Liver (tissue), 9 donors: Measurements from ENCODE around the gene NEURL1. TPM values are rescaled to one million over a fixed set of nuclear protein-coding genes. Genes with fewer than 3 reads are reported as not detected.

ENCODE experiments used
- DNase-seq: peaks from one replicate; pipeline ENCODE4 v3.0.0-alpha.2; 2017; ENCODE audit warnings: low spot score
- H3K27ac ChIP-seq, 2 donors: one replicate each; pipeline ENCODE4 v1.7.0; 2013; ENCODE audit warnings: inconsistent platforms in 2 of 2, low read length in 2 of 2, control low read depth in 1 of 2, low read depth in 1 of 2, mild to moderate bottlenecking in 1 of 2
- H3K27me3 ChIP-seq, 4 donors: one replicate each; pipeline versions ENCODE4 v1.6.1 to v1.7.0; 2013; ENCODE audit warnings: low read length in 3 of 4, inconsistent platforms in 1 of 4, mild to moderate bottlenecking in 1 of 4, moderate library complexity in 1 of 4; ENCODE audit not compliant: control insufficient read depth in 4 of 4, insufficient read depth in 4 of 4
- H3K36me3 ChIP-seq, 4 donors: one replicate each; pipeline versions ENCODE4 v1.6.1 to v1.7.0; 2013; ENCODE audit warnings: low read length in 3 of 4, mild to moderate bottlenecking in 3 of 4, low read depth in 1 of 4, moderate library complexity in 1 of 4; ENCODE audit not compliant: control insufficient read depth in 4 of 4, insufficient read depth in 3 of 4
- H3K4me1 ChIP-seq, 4 donors: one replicate each; pipeline versions ENCODE4 v1.6.1 to v1.7.0; 2013; ENCODE audit warnings: low read length in 3 of 4, mild to moderate bottlenecking in 3 of 4, moderate library complexity in 1 of 4; ENCODE audit not compliant: control insufficient read depth in 4 of 4, insufficient read depth in 4 of 4
- H3K4me3 ChIP-seq, 3 donors: one replicate each; pipeline versions ENCODE4 v1.6.1 to v1.7.0; 2013; ENCODE audit warnings: low read length in 3 of 3, control low read depth in 1 of 3, low read depth in 1 of 3, mild to moderate bottlenecking in 1 of 3
- H3K9ac ChIP-seq, 2 donors: one replicate each; pipeline ENCODE4 v1.7.0; 2013; ENCODE audit warnings: low read length in 2 of 2, mild to moderate bottlenecking in 2 of 2, moderate library complexity in 2 of 2, control low read depth in 1 of 2, low read depth in 1 of 2
- H3K9me3 ChIP-seq, 4 donors: one replicate each; pipeline versions ENCODE4 v1.6.1 to v1.7.0; 2013; ENCODE audit warnings: low read length in 3 of 4; ENCODE audit not compliant: control insufficient read depth in 4 of 4
- EGR1 ChIP-seq, 2 donors: IDR thresholded peaks; 2 replicates each; pipeline ENCODE4 v1.6.1; 2016 to 2018; ENCODE audit warnings: antibody characterized with exemption in 2 of 2, low read depth in 2 of 2
- FOXA1 ChIP-seq: IDR thresholded peaks from 2 replicates; pipeline ENCODE4 v1.6.1; 2016; ENCODE audit warnings: antibody characterized with exemption
- FOXA2 ChIP-seq: IDR thresholded peaks from 2 replicates; pipeline ENCODE4 v1.6.1; 2016; ENCODE audit warnings: antibody characterized with exemption
- GABPA ChIP-seq, 2 donors: IDR thresholded peaks in 1 of 2; conservative IDR thresholded peaks in 1 of 2; 2 replicates each; pipeline ENCODE4 v1.6.1; 2016; ENCODE audit warnings: antibody characterized with exemption in 2 of 2, mild to moderate bottlenecking in 1 of 2, moderate library complexity in 1 of 2
- JUND ChIP-seq, 2 donors: IDR thresholded peaks; 2 replicates each; pipeline ENCODE4 v1.6.1; 2016; ENCODE audit warnings: antibody characterized with exemption in 2 of 2
- NR2F2 ChIP-seq: IDR thresholded peaks from 2 replicates; pipeline ENCODE4 v1.6.1; 2016; ENCODE audit warnings: antibody characterized with exemption
- RAD21 ChIP-seq, 2 donors: IDR thresholded peaks; 2 replicates each; pipeline ENCODE4 v1.6.1; 2016; ENCODE audit warnings: antibody characterized with exemption in 2 of 2, mild to moderate bottlenecking in 2 of 2
- RXRA ChIP-seq, 2 donors: IDR thresholded peaks; 2 replicates each; pipeline ENCODE4 v1.6.1; 2017 to 2018; ENCODE audit warnings: antibody characterized with exemption in 2 of 2, mild to moderate bottlenecking in 1 of 2
- SP1 ChIP-seq: IDR thresholded peaks from 2 replicates; pipeline ENCODE4 v1.6.1; 2018; ENCODE audit warnings: antibody characterized with exemption, mild to moderate bottlenecking
- YY1 ChIP-seq: IDR thresholded peaks from 2 replicates; pipeline ENCODE4 v1.6.1; 2016; ENCODE audit warnings: antibody characterized with exemption, mild to moderate bottlenecking
- WGBS: extraction: QIAGEN DNeasy Blood & Tissue Kit; methylation state at CpG from one replicate; pipeline ENCODE4 v1.1.7; 2013; 5-methylcytosine and 5-hydroxymethylcytosine counted together
- polyA plus RNA-seq, 2 donors: library from polyadenylated mRNA; stranded (reverse) in 1 of 2; unstranded in 1 of 2; fragments of 200-250 nt in 1 of 2; fragments of >200 nt in 1 of 2; fragmentation: Nextera tagmentation in 1 of 2; extraction: Ambion mirVana in 1 of 2; gene quantifications; one replicate each; pipeline versions ENCODE4 v1.2.1 to v1.2.3, GENCODE V29; 2013 to 2015
- total RNA-seq, 2 donors: library from RNA; depleted of rRNA; stranded (reverse); fragments of >200 nt; gene quantifications; one replicate each; pipeline ENCODE4 v1.2.3, GENCODE V29; 2014
- TF ChIP-seq, protein P1 (sequence below): IDR thresholded peaks from 2 replicates; pipeline ENCODE4 v1.6.1; 2016; ENCODE audit warnings: antibody characterized with exemption, mild to moderate bottlenecking
- TF ChIP-seq, protein P2 (sequence below): IDR thresholded peaks from 2 replicates; pipeline ENCODE4 v1.6.1; 2016; ENCODE audit warnings: antibody characterized with exemption
- TF ChIP-seq, protein P3 (sequence below): IDR thresholded peaks from 2 replicates; pipeline ENCODE4 v1.6.1; 2016; ENCODE audit warnings: antibody characterized with exemption
- TF ChIP-seq, protein P4 (sequence below): IDR thresholded peaks from 2 replicates; pipeline ENCODE4 v1.6.1; 2016; ENCODE audit warnings: antibody characterized with exemption
- donor health status: healthy.
- donor health status: healthy.
- donor health status: healthy.
- donor health status: healthy.
- donor health status: healthy.

The NEURL1 gene
- total and polyA plus RNA-seq, 4 donors, result 0.11 to 3.9 (median 0.74) TPM

DNA sequence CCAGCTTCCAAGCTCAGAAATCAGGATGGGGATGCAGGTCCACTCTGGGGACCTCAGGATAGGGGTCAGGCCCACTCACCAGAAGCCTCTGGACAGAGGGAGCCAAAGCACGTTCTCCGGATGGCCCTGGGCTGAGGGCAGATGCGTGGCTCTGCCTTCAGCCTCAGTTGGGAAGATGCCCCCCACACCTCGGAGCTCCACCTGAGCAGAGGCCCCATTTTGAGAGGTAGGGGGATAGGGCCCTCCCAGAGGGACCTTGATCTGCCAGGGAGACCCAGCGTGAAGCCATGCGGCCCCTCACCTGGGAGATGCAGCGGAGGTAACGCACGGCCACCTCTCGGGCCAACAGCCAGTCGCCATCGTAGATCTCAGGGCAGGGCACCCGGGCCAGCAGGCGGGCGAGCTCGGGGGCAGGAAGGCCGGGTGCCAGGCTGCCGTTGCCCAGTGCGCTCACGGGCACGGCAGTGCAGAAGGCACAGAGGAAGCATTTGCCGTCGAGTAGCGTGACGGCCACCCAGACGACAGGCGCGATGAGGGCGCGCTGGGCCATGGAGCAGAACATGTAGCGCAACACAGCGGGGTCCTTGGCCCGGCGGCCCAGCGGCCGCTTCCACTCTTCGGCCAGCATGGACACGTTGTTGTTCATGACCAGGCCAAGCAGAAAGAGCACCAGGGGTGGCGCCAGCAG, 35.5 kb upstream of the NEURL1 start (continued):
- TF ChIP-seq YY1 (no peak), NR2F2 (no peak)

DNA sequence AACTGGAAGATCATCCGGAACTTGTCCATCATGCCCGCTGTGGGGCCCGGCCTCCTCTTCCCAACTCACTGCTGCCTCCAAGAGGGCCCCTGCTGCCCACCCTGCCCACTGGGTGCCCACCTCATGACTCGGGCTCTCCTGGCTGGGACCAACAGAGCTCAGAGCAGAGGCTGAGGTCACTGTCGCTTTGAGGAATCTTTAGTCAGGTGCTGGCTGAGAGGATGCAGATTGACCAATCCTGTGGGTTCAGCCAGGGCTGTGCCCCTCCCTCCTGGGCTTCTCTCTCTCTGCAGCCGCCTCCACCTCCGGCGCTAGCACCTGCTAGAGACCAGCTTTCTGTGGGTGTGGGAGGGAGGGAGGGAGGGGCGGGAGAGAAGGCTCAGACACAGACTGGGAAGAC, 34.8 kb upstream of the NEURL1 start, which contains the start of gene CALHM1:
Gene CALHM1 (minus strand): TSS at position 181 of the 400 bp plus-strand sequence. CDS start 149 bp downstream, at position 32.
- H3K36me3 ChIP-seq, result no peaks in the 10 kb centered on the region
- H3K27ac ChIP-seq, result no peak within 1 kb of the TSS
- no peak for DNase-seq
- 71% methylated on average over 9 of the region's 9 CpGs for WGBS
- no peaks in the 10 kb centered on the region for H3K4me1 ChIP-seq
- no peaks in the 10 kb centered on the region for H3K9me3 ChIP-seq
- H3K27me3 ChIP-seq, result no peaks in the 10 kb centered on the region
- no peak within 1 kb of the TSS for H3K4me3 ChIP-seq
- no peak within 1 kb of the TSS for H3K9ac ChIP-seq
- TF ChIP-seq EGR1 (IDR thresholded peaks at IDR 0.05; ENCODE audit: low read depth in 2 of 2), result no peak
- TF ChIP-seq YY1, result no peak
- no peak for TF ChIP-seq RXRA (IDR thresholded peaks at IDR 0.05)
- TF ChIP-seq SP1, result no peak
- TF ChIP-seq FOXA1, result no peak
- no peak for TF ChIP-seq FOXA2
- TF ChIP-seq, protein P1, sequence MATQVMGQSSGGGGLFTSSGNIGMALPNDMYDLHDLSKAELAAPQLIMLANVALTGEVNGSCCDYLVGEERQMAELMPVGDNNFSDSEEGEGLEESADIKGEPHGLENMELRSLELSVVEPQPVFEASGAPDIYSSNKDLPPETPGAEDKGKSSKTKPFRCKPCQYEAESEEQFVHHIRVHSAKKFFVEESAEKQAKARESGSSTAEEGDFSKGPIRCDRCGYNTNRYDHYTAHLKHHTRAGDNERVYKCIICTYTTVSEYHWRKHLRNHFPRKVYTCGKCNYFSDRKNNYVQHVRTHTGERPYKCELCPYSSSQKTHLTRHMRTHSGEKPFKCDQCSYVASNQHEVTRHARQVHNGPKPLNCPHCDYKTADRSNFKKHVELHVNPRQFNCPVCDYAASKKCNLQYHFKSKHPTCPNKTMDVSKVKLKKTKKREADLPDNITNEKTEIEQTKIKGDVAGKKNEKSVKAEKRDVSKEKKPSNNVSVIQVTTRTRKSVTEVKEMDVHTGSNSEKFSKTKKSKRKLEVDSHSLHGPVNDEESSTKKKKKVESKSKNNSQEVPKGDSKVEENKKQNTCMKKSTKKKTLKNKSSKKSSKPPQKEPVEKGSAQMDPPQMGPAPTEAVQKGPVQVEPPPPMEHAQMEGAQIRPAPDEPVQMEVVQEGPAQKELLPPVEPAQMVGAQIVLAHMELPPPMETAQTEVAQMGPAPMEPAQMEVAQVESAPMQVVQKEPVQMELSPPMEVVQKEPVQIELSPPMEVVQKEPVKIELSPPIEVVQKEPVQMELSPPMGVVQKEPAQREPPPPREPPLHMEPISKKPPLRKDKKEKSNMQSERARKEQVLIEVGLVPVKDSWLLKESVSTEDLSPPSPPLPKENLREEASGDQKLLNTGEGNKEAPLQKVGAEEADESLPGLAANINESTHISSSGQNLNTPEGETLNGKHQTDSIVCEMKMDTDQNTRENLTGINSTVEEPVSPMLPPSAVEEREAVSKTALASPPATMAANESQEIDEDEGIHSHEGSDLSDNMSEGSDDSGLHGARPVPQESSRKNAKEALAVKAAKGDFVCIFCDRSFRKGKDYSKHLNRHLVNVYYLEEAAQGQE, result no peak
- TF ChIP-seq, protein P2, sequence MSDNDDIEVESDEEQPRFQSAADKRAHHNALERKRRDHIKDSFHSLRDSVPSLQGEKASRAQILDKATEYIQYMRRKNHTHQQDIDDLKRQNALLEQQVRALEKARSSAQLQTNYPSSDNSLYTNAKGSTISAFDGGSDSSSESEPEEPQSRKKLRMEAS, result no peak
- TF ChIP-seq RAD21 (IDR thresholded peaks at IDR 0.05), result no peak
- no peak for TF ChIP-seq JUND (IDR thresholded peaks at IDR 0.05)
- TF ChIP-seq GABPA (IDR thresholded peaks at IDR 0.05 in 1 of 2, conservative IDR thresholded peaks at IDR 0.05 in 1 of 2), result no peak
- TF ChIP-seq, protein P3, sequence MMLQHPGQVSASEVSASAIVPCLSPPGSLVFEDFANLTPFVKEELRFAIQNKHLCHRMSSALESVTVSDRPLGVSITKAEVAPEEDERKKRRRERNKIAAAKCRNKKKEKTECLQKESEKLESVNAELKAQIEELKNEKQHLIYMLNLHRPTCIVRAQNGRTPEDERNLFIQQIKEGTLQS, result no peak
- TF ChIP-seq, protein P4, sequence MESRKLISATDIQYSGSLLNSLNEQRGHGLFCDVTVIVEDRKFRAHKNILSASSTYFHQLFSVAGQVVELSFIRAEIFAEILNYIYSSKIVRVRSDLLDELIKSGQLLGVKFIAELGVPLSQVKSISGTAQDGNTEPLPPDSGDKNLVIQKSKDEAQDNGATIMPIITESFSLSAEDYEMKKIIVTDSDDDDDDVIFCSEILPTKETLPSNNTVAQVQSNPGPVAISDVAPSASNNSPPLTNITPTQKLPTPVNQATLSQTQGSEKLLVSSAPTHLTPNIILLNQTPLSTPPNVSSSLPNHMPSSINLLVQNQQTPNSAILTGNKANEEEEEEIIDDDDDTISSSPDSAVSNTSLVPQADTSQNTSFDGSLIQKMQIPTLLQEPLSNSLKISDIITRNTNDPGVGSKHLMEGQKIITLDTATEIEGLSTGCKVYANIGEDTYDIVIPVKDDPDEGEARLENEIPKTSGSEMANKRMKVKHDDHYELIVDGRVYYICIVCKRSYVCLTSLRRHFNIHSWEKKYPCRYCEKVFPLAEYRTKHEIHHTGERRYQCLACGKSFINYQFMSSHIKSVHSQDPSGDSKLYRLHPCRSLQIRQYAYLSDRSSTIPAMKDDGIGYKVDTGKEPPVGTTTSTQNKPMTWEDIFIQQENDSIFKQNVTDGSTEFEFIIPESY, result no peak

DNA sequence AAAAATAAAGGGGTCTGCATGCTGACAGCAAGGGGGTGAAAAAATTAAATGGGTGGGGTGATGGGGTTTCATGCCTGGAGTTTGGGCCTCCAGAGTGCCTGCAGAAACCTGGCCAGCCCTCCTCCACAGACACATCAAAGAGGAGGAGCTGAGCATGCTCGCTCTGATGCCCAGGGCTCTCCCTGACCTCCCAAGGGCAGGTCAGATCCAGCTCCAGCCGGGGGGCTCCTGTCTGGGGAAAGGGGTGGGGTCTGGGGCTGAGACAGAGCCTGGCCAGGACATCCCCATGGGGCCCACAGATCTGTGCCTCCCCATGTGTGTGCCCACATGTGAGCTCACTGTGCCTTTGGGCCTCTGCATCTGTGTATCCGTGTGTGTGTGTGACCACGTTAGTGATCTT, 33.9 kb upstream of the NEURL1 start:
- 66% methylated on average over 4 of the region's 4 CpGs for WGBS
- Histone ChIP-seq H3K4me3 (no peak overlapping the region), H3K9me3 (no peaks in the 10 kb centered on the region), H3K4me1 (no peaks in the 10 kb centered on the region), H3K9ac (no peak overlapping the region), H3K27me3 (no peaks in the 10 kb centered on the region), H3K36me3 (no peaks in the 10 kb centered on the region), H3K27ac (no peak overlapping the region)
- TF ChIP-seq RXRA (IDR thresholded peaks at IDR 0.05) (no peak), YY1 (no peak), RAD21 (IDR thresholded peaks at IDR 0.05) (no peak), EGR1 (IDR thresholded peaks at IDR 0.05; ENCODE audit: low read depth in 2 of 2) (no peak)
- TF ChIP-seq, protein P4, result no peak
- DNase-seq, result no peak
